Right lobe of liver (tissue), 4 donors: ENCODE results near the gene BTBD17.

ENCODE experiments used
- CTCF ChIP-seq, 4 donors: fragments of 200-600 bp in 3 of 4; fragments of 450-650 bp in 1 of 4; IDR thresholded peaks; one replicate each; pipeline versions ENCODE4 v1.5.1 to v1.8.0; 2016 to 2022; ENCODE audit warnings: antibody characterized with exemption in 4 of 4, mild to moderate bottlenecking in 2 of 4
- POLR2A ChIP-seq: fragments of 450-650 bp; IDR thresholded peaks from one replicate; pipeline ENCODE4 v1.6.1; 2017; ENCODE audit warnings: antibody characterized with exemption, mild to moderate bottlenecking
- donor health status: DM: no; HTN: no; CAD: no.
- donor health status: DM: no; HTN: no; CAD: no.
- donor health status: DM: no; HTN: yes; CAD: no.

GRCh38 chr17:74387365-74388218, 25.9 kb upstream of the BTBD17 start:
- no peak for TF ChIP-seq CTCF (IDR thresholded peaks at IDR 0.05)
- no peak for TF ChIP-seq POLR2A
